Neutrophil (primary cell): ENCODE data around the gene S100A3.

Experiments
- H3K27ac ChIP-seq: fragments of 200-600 bp; sonication (generic); 2 replicates; pipeline ENCODE4 v1.5.1; 2016; ENCODE audit warnings: mild to moderate bottlenecking, moderate library complexity
- H3K27me3 ChIP-seq: fragments of 200-600 bp; sonication (generic); 2 replicates; pipeline ENCODE4 v1.6.0; 2016; ENCODE audit warnings: mild to moderate bottlenecking
- H3K36me3 ChIP-seq: fragments of 200-600 bp; sonication (generic); 2 replicates; pipeline ENCODE4 v1.5.1; 2017
- H3K4me1 ChIP-seq, 2 experiments: fragments of 200-600 bp in 1 of 2; sonication (generic) in 1 of 2; 1 replicate in 1 of 2; 2 replicates in 1 of 2; pipeline versions ENCODE4 v1.5.1 to v1.6.1; 2013 to 2016; ENCODE audit warnings: low read depth in 1 of 2, low read length in 1 of 2, mild to moderate bottlenecking in 1 of 2, moderate library complexity in 1 of 2; ENCODE audit not compliant: control insufficient read depth in 1 of 2, insufficient read depth in 1 of 2
- H3K4me3 ChIP-seq, 2 experiments: fragments of 200-600 bp in 1 of 2; sonication (generic) in 1 of 2; 1 replicate in 1 of 2; 2 replicates in 1 of 2; pipeline ENCODE4 v1.5.1; 2013 to 2016; ENCODE audit warnings: low read depth in 1 of 2, low read length in 1 of 2, mild to moderate bottlenecking in 1 of 2, moderate library complexity in 1 of 2
- H3K9me3 ChIP-seq: fragments of 200-600 bp; sonication (generic); 2 replicates; pipeline ENCODE4 v1.5.1; 2016
- CTCF ChIP-seq: fragments of 200-600 bp; sonication (generic); IDR thresholded peaks from 2 replicates; pipeline ENCODE4 v1.5.1; 2016; ENCODE audit warnings: antibody characterized with exemption

S100A3 gene

GRCh38 chr1:153533689-153534201, 15.3 kb downstream of the S100A3 start:
- Histone ChIP-seq H3K27ac (peak overlapping the region; percentile 92), H3K27me3 (no peaks in the 10 kb centered on the region), H3K36me3 (peaks cover 14% of the 10 kb centered on the region), H3K4me1 (peaks cover 56 to 71% of the 10 kb centered on the region in 2 experiments), H3K9me3 (no peaks in the 10 kb centered on the region), H3K4me3 (peak overlapping the region; percentile 75 to 91)
- TF ChIP-seq CTCF, result no peak

GRCh38 chr1:153532769-153533599, 16.1 kb downstream of the S100A3 start:
- H3K4me3 ChIP-seq, result peak overlapping the region; percentile 75 to 91
- H3K27ac ChIP-seq, result peak overlapping the region; percentile 92
- H3K9me3 ChIP-seq, result no peaks in the 10 kb centered on the region
- peaks cover 14% of the 10 kb centered on the region for H3K36me3 ChIP-seq
- peaks cover 53 to 64% of the 10 kb centered on the region in 2 experiments for H3K4me1 ChIP-seq
- no peaks in the 10 kb centered on the region for H3K27me3 ChIP-seq
- TF ChIP-seq CTCF, result peak; percentile 92

GRCh38 chr1:153532181-153532580, 16.9 kb downstream of the S100A3 start:
- Histone ChIP-seq H3K4me1 (peaks cover 58 to 68% of the 10 kb centered on the region in 2 experiments), H3K4me3 (peak overlapping the region; percentile 75 to 91), H3K9me3 (no peaks in the 10 kb centered on the region), H3K36me3 (peaks cover 14% of the 10 kb centered on the region), H3K27me3 (no peaks in the 10 kb centered on the region), H3K27ac (peak overlapping the region; percentile 92)
- TF ChIP-seq CTCF, result no peak

GRCh38 chr1:153531638-153532037, 17.4 kb downstream of the S100A3 start:
- H3K27me3 ChIP-seq, result no peaks in the 10 kb centered on the region
- peaks cover 14% of the 10 kb centered on the region for H3K36me3 ChIP-seq
- no peak overlapping the region for H3K4me3 ChIP-seq
- peaks cover 53 to 68% of the 10 kb centered on the region in 2 experiments for H3K4me1 ChIP-seq
- H3K27ac ChIP-seq, result peak overlapping the region; percentile 92
- no peaks in the 10 kb centered on the region for H3K9me3 ChIP-seq
- TF ChIP-seq CTCF, result no peak

GRCh38 chr1:153527683-153528040, 21.4 kb downstream of the S100A3 start:
- TF ChIP-seq CTCF, result no peak
- Histone ChIP-seq H3K36me3 (no peaks in the 10 kb centered on the region), H3K4me3 (no peak overlapping the region), H3K27ac (no peak overlapping the region), H3K27me3 (no peaks in the 10 kb centered on the region), H3K4me1 (peaks cover 26 to 40% of the 10 kb centered on the region in 2 experiments), H3K9me3 (no peaks in the 10 kb centered on the region)
